ENCODE measurements around the gene INHBE.
"Not testable (repeated sequence)": the region's sequence is repeated elsewhere in the genome, so short reads cannot be mapped to it uniquely, and the experiment has no call there.

Gene INHBE

GRCh38 chr12:57454566-57455373 is at the start of gene INHBE:
INHBE (plus strand) TSS chr12:57455307; CDS start chr12:57455537, 230 bp downstream.
- DNase-seq (ENCODE audit: insufficient read length, low spot score) (no peak), FAIRE-seq (no peak)
- TF ChIP-seq CTCF (IDR thresholded peaks at IDR 0.05; ENCODE audit: insufficient read depth, missing control alignments): no peak

- TF ChIP-seq CTCF (IDR thresholded peaks at IDR 0.05; ENCODE audit: insufficient read depth, missing control alignments): no peak
- no peak for DNase-seq (ENCODE audit: insufficient read length, low spot score)
- FAIRE-seq: no peak
Measured at GRCh38 chr12:57410534-57410933, 44.6 kb upstream of the INHBE start.

GRCh38 chr12:57414160-57414559 is 40.9 kb upstream of the INHBE start:
- DNase-seq (ENCODE audit: insufficient read length, low spot score); FAIRE-seq: not testable (repeated sequence)

GRCh38 chr12:57415088-57415487 is 40.0 kb upstream of the INHBE start:
- DNase-seq (ENCODE audit: insufficient read length, low spot score): no peak
- TF ChIP-seq CTCF (IDR thresholded peaks at IDR 0.05; ENCODE audit: insufficient read depth, missing control alignments): no peak
- no peak for FAIRE-seq

GRCh38 chr12:57416039-57416996 is 38.8 kb upstream of the INHBE start:
- FAIRE-seq: no peak
- no peak for TF ChIP-seq CTCF (IDR thresholded peaks at IDR 0.05; ENCODE audit: insufficient read depth, missing control alignments)
- no peak for DNase-seq (ENCODE audit: insufficient read length, low spot score)

GRCh38 chr12:57418255-57418654 is 36.9 kb upstream of the INHBE start:
- TF ChIP-seq CTCF (IDR thresholded peaks at IDR 0.05; ENCODE audit: insufficient read depth, missing control alignments): no peak
- FAIRE-seq (no peak), DNase-seq (ENCODE audit: insufficient read length, low spot score) (no peak)

- FAIRE-seq (no peak), DNase-seq (ENCODE audit: insufficient read length, low spot score) (no peak)
- TF ChIP-seq CTCF (IDR thresholded peaks at IDR 0.05; ENCODE audit: insufficient read depth, missing control alignments): no peak
Measured at GRCh38 chr12:57419495-57419894, 35.6 kb upstream of the INHBE start.
